ENCODE measurements around the gene RANBP17. TPM values are rescaled to one million over a fixed set of nuclear protein-coding genes. Genes with fewer than 3 reads are reported as not detected.

Gene RANBP17
- total and polyA plus RNA-seq, 2 experiments from 2014 or later: 43.8 to 53.1 TPM

GRCh38 chr5:170913573-170913972, 51.8 kb downstream of the RANBP17 start:
- 0 out of 3 replicates have a peak, but pooled peaks cover 3% of the 10 kb centered on the region for H3K36me3 Mint-ChIP-seq (ENCODE audit: low read depth)
- H3K4me1 Mint-ChIP-seq: no peaks in the 10 kb centered on the region
- Histone ChIP-seq H3K4me3 (no peak overlapping the region), H3K36me3 (ENCODE audit: insufficient read depth) (no peaks in the 10 kb centered on the region), H2AFZ (no peak overlapping the region), H3K4me2 (no peak overlapping the region), H3K9me2 (ENCODE audit: insufficient read depth) (no peaks in the 10 kb centered on the region), H3K27ac (ENCODE audit: low read depth) (no peak overlapping the region), H3K79me2 (replicated peaks; ENCODE audit: insufficient read depth) (no peaks in the 10 kb centered on the region), H4K20me1 (replicated peaks; ENCODE audit: insufficient read depth) (no peaks in the 10 kb centered on the region), H3K4me1 (ENCODE audit: insufficient read depth) (no peaks in the 10 kb centered on the region), H3K27me3 (ENCODE audit: insufficient read depth) (no peaks in the 10 kb centered on the region), H3F3A (replicated peaks; ENCODE audit: low read depth) (no peaks in the 10 kb centered on the region)
- ATAC-seq (no peak), DNase-seq (ENCODE audit: low spot score) (no peak)
- no peaks in the 10 kb centered on the region for H3K9me3 Mint-ChIP-seq
- no peak overlapping the region for H3K4me3 Mint-ChIP-seq
- no peaks in the 10 kb centered on the region for H3K27me3 Mint-ChIP-seq (ENCODE audit: insufficient read depth, low read depth, poor library complexity)
- TF ChIP-seq CREB1 (CRISPR knock-in tag; IDR thresholded peaks at IDR 0.05; ENCODE audit: low read depth) (no peak), ZNF462 (CRISPR knock-in tag; IDR thresholded peaks at IDR 0.05) (no peak), EZH2 (IDR thresholded peaks at IDR 0.05; ENCODE audit: low read depth, unreplicated experiment) (no peak), ZNF331 (CRISPR knock-in tag; IDR thresholded peaks at IDR 0.05; ENCODE audit: low read depth) (no peak)
- H3K27ac Mint-ChIP-seq: no peak overlapping the region

- H4K20me1 ChIP-seq (replicated peaks; ENCODE audit: insufficient read depth): no peaks in the 10 kb centered on the region
These were observed 55.3 kb downstream of the RANBP17 start for GRCh38 chr5:170917113-170917512.

More at GRCh38 chr5:170917113-170917512, 55.3 kb downstream of the RANBP17 start:
- Mint-ChIP-seq H3K4me1 (peaks cover 4% of the 10 kb centered on the region; the same call in 2 of the 3 replicates), H3K4me3 (no peak overlapping the region), H3K36me3 (ENCODE audit: low read depth) (peaks cover 22% of the 10 kb centered on the region; the same call in 2 of the 3 replicates), H3K27ac (no peak overlapping the region), H3K27me3 (ENCODE audit: insufficient read depth, low read depth, poor library complexity) (no peaks in the 10 kb centered on the region), H3K9me3 (peaks cover 5% of the 10 kb centered on the region; the same call in 2 of the 3 replicates)
- H3K27ac ChIP-seq (ENCODE audit: low read depth): no peak overlapping the region
- DNase-seq (ENCODE audit: low spot score): no peak
- no peak for ATAC-seq
- H3K27me3 ChIP-seq (ENCODE audit: insufficient read depth): no peaks in the 10 kb centered on the region
- H3K4me1 ChIP-seq (ENCODE audit: insufficient read depth): no peaks in the 10 kb centered on the region
- no peak overlapping the region for H3K4me3 ChIP-seq
- H3K36me3 ChIP-seq (ENCODE audit: insufficient read depth): no peaks in the 10 kb centered on the region
- H3K9me2 ChIP-seq (ENCODE audit: insufficient read depth): no peaks in the 10 kb centered on the region
- no peak overlapping the region for H3K4me2 ChIP-seq
- no peaks in the 10 kb centered on the region for H3K79me2 ChIP-seq (replicated peaks; ENCODE audit: insufficient read depth)
- H3F3A ChIP-seq (replicated peaks; ENCODE audit: low read depth): no peaks in the 10 kb centered on the region
- no peak overlapping the region for H2AFZ ChIP-seq
- TF ChIP-seq EZH2phosphoT487 (IDR thresholded peaks at IDR 0.05; ENCODE audit: unreplicated experiment): no peak
- TF ChIP-seq NANOG (IDR thresholded peaks at IDR 0.05; ENCODE audit: borderline replicate concordance): no peak
- no peak for TF ChIP-seq STAT1 (IDR thresholded peaks at IDR 0.05; ENCODE audit: unreplicated experiment)
- TF ChIP-seq CREB1 (CRISPR knock-in tag; IDR thresholded peaks at IDR 0.05; ENCODE audit: low read depth): no peak
- TF ChIP-seq CTCF (conservative IDR thresholded peaks at IDR 0.05; ENCODE audit: low read depth in 2 of 2): peak in 1 of 2 experiments; percentile 21; a peak in 1 of 4 replicates

All from GM23338 (cell line).